ENCODE data around the gene CDC42BPB.
"Not testable (repeated sequence)": the region's sequence is repeated elsewhere in the genome, so short reads cannot be mapped to it uniquely, and the experiment has no call there.

Gene CDC42BPB

DNA sequence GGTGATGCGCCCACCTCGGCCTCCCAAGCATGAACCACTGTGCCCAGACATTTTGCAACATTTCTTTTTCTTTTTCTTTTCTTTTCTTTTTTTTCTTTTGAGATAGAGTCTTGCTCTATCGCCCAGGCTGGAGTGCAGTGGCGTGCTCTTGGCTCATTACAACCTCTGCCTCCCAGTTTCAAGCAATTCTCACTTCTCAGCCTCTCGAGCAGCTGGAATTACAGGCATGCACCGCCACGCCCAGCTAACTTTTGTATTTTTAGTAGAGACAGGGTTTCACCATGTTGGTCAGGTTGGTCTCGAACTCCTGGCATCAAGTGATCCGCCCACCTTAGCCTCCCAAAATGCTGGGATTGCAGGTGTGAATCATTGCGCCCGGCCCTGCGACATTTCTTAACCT, 7.6 kb upstream of the CDC42BPB start:
- intact Hi-C loops (cut with DNase I), result no loop called here
- no peak for DNase-seq

DNA sequence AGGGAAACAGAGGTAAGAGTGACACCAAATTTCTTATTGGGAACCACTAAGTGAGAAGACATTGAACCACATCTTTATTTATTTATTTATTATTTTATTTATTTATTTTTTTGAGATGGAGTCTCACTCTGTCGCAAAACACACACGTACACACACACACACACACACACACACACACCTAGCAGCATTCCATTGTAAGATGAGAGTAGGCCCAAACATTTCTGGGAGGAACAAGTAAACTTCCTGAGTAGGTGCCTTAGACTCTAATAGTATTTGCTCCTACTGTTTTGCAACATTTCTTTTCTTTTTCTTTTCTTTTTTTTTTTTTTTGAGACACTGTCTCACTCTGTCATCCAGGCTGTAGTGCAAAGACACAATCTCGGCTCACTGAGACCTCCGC, 7.1 kb upstream of the CDC42BPB start:
- intact Hi-C loops (cut with DNase I), result no loop called here

DNA sequence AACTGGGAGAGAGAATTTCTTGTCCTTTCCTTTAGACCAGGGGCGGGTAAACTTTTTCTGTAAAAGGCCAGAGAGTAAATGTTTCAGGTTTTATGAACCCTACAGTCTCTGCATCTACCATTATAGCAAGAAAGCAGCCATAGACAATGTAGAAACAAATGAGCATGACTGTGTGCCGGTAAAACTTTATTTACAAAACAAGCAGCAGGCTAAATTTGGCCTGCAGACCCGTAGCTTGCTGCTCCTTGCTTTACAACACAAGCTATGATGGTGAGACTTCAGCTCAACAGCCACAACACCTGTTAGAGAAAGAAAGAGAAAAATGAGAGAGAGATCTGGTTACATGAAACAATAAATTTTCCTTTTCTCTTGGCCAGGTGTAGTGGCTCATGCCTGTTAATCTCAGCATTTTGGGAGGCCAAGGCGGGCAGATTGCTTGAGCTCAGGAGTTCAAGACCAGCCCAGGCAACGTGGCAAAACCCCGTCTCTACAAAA, 4.2 kb upstream of the CDC42BPB start:
- peak in 1 of 42 donors; percentile 5 for DNase-seq
- intact Hi-C loops (cut with DNase I), result no loop called here

More for the DNA sequence above, 7.1 kb upstream of the CDC42BPB start:
- no peak for DNase-seq

DNA sequence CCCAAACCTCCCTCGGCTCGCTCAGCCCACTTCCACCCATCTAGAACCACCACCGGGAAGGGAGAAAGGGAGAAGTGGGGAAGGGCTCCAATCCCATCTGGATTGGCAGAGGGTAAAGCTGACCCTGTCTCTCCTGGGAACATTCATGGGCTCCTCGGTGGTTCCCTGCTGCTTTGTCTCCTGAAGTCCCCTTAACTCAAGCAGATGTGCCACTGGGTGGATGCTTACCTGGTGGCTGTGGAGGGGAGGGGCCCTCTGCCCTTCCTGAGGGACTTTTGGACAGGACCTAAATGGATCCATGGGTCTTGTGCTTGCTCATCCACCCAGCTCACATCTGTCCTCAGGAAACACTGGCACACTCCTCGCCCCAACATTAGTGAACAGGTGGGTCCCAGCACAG, 2.2 kb upstream of the CDC42BPB start:
- DNase-seq, result peak in 3 of 42 donors; percentile 11 to 29 (median 27)
- intact Hi-C loops (cut with DNase I), result loop anchor here (5.0 to 10.0 kb wide), 2 partner anchors 92 to 285 kb away; partner anchors contain the start of gene TRAF3

DNA sequence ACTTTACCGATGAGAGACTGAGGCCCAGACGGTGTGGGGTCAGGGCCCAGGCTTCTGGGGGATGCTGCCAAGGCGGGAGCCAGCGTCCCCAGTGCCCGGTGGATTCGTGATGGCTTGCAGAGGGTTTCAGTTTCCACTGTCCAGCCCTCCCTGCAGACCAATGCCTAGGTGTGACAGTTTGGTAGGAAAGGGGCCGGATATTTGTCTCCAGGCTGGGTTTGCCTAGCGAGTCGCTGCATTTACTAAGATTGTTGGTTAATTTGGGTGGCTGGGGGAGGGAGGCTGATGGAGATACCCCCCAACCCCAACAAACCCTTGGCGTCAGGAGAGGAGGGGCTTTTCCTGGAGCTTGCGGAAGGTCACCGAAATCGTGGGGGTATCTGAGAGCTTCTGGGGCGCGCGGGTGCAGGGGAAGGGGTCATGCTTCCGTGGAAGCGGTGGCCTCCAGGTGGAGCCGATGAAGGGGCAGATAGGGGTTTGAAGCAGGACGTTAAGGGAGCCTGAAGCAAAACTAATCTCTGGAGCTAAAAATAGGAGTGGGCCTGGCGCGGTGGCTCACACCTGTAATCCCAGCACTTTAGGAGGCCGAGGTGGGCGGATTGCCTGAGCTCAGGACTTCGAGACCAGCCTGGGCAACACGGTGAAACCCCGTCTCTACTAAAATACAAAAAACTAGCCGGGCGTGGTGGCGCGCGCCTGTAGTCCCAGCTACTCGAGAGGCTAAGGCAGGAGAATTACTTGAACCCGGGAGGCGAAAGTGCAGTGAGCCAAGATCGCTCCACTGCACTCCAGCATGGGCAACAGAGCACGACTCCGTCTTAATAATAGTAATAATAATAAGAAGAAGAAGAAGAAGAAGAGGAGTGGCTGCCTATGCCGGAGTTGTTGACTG, 1.1 kb upstream of the CDC42BPB start:
- DNase-seq, result peak in 17 of 42 donors; percentile 13 to 52 (median 33)
- intact Hi-C loops (cut with DNase I), result loop anchor here (5.0 to 10.0 kb wide), 2 partner anchors 91 to 284 kb away; partner anchors contain the start of gene TRAF3

DNA sequence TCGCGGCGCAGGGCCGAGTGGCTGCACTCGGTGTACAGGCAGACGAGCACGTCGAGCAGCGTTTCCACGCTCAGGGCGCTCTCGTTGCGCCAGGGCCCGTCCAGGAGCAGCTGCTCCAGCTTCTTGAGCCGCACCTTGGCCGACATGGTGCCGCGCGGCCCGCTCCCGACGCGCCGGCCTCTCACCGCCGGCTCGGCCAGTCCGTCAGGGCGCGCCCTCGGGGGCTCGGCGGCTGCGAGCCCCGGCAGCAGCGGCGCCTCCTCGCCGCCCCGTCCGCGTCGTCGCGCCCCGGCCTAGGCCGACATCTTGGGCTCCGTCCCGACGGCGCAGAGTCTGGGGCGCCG, 349 bp downstream of the CDC42BPB start:
- DNase-seq, result peak in 14 of 42 donors; percentile 11 to 54 (median 34)
- intact Hi-C loops (cut with DNase I), result loop anchor here (5.0 to 10.0 kb wide), 2 partner anchors 90 to 282 kb away; partner anchors contain the start of gene TRAF3

DNA sequence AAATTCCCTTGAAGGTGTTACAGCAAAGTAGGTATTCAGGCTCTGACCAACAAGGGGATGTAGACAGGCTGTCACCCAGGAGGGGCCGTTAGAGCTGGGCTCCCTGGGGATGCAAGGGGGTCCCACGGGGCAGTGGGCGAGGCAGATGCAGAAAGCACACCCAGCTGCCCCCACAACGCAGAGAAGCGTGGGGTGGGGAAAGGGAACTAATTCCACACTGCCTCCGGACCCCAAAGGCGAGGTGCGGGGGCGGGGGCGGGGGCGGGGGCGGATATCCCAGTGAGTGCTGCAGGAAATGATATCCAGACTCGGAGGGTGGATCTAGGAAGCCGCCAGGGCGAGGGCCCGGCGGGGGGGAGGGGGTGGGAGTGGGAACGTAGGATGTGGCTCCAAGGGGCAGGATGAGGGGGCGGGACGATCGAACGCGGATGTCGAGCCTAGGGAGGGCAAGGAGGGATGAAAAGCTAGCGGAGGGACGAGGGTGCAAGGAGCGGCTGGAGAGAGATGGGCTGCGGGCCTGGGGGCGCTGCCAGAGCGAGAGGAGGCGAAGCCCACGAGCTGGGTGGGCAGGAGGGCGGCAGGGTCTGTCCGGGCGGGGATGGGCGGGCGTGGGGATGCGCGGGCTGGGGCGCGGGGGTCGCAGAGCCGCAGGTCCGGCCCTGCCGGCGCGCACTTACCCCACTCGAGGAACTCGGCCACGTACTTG, 874 bp downstream of the CDC42BPB start:
- intact Hi-C loops (cut with DNase I), result loop anchor here (5.0 to 10.0 kb wide), 2 partner anchors 89 to 282 kb away; partner anchors contain the start of gene TRAF3
- peak in 11 of 42 donors; percentile 12 to 58 (median 30) for DNase-seq

DNA sequence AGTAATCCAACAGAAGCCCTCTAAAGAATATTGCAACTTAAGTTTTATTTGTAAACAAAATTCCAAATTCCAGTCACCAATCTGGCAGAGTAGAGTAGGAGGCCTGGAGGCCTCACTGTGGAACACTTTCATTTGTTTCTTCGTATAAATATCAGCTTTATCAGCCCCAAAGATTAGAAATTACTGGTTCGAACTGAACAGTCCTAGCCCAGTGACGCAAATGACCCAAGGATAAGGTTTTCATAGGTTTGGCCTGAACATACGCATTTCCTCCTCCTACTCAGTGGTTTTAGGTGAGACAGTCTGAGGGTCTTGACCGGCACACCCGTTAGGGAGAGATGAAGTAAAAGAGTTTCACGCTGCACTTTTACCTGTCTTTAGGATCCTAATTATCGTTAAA, 1.7 kb downstream of the CDC42BPB start:
- peak in 3 of 42 donors; percentile 2 to 21 (median 3) for DNase-seq
- intact Hi-C loops (cut with DNase I), result loop anchor here (5.0 to 10.0 kb wide), 2 partner anchors 88 to 281 kb away; partner anchors contain the start of gene TRAF3

DNA sequence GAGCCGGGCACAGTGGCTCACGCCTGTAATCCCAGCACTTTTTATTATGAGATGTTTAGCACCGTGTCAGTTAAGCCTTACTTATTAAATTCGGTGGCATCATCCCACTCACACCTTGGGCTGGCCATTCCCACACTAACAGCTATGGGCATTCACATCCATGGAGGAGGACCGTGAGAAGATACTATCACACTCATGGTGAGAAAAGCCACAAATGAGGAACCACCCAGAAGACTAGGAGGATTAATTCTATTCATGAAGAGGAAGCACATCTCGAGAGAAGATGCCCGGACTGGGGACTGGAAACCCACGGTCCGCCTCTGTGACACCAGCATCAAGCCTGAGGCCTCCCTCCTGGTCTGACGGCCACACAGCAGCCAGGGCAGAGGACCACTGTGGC, 4.9 kb downstream of the CDC42BPB start:
- peak in 3 of 42 donors; percentile 6 to 38 (median 15) for DNase-seq
- intact Hi-C loops (cut with DNase I), result loop anchor here (10.0 kb wide), 1 partner anchor 278 kb away; the partner anchor contains the start of gene TRAF3

DNA sequence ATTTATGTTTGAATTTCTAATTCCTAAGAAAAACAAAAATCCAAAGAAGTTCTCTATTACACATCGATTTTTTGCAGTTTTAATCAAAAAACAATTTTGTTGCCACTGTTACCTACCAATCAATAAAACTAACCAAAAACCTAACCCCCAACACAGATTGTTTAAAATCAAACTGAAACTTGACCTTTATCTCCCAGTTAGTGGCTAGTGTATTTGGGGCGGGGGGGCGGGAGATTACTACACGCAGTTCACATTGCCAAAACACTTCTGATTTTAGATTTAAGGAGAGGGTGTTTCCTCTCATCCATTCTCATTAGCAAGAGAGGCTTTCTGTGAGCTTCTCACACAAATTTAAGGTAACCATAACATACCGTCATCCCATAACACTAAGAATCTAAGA, 6.4 kb downstream of the CDC42BPB start:
- intact Hi-C loops (cut with DNase I), result loop anchor here (10.0 kb wide), 1 partner anchor 276 kb away; the partner anchor contains the start of gene TRAF3
- DNase-seq, result no peak

DNA sequence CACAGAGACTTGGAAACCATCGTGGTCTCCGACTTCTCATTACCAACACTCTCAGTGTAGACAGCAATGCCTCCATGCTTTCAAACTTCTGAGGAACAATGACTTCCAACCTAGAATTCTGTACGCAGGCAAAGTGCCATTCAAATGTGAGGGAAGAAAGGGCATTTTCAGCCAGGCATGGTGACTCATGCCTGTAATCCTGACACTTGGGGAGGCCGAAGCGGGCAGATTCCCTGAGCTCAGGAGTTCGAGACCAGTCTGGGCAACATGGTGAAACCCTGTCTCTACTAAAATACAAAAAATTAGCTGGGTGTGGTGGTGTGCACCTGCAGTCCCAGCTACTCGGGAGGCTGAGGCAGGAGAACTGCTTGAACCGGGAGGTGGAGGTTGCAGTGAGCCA, 9.9 kb downstream of the CDC42BPB start:
- intact Hi-C loops (cut with DNase I), result not testable (repeated sequence)
- DNase-seq, result peak in 2 of 42 donors; percentile 10 to 23

DNA sequence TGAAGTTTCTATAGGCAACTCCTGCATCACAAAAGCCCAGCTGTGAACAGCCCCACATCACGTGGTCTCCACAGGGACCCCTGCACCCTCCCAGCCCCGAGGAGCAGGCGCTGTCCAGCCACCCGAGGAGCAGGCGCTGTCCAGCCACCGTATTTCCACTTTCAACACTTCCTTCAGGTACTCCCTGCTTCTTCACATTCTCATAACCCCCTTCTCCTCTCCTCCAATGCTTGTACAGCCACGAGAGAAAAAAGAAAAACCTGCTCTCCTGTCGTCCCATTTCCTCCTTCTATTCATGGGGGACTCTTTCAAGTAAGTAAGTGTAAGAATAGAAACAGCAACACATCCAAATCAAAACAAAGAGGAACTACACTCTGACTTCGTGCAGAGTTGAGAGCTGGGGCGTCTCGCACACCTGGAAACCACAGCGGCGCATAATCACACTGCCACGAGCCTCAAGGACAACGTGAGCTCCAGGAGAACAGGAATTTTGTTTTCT, 11.9 kb downstream of the CDC42BPB start:
- peak in 1 of 42 donors; percentile 42 for DNase-seq
- intact Hi-C loops (cut with DNase I), result no loop called here

DNA sequence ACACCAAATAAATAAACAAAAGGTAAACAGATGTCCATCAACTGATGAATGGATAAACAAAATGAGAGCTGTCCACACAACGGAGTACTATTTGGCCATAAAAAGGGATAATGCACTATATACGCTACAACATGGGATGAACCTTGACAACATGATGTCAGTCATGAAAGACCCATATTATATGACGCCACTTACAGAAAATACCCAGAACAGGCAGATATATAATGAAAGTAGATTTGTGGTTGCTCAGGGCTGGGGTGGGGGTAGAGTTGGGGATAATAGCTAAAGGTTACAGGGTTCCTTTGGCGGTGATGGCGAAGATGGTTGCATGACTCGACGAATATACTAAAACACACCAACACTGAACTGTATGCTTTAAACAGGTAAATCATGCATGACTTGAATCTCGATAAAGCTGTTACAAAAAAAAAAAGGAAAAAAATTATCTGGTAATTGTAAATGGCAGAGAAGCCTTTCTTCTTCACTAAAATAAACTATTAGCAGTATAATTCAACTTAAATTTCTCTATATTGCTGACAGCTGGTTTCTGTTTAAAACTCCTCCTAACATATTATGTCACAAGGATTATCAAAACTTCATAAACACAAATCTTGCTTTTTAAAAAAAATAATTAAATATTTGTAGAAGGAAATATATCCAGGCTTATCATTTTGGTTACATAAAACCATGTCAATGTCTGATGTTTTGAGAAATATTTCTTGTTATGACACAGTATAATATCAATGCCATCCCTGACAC, 13.9 kb downstream of the CDC42BPB start:
- DNase-seq, result no peak
- intact Hi-C loops (cut with DNase I), result no loop called here

DNA sequence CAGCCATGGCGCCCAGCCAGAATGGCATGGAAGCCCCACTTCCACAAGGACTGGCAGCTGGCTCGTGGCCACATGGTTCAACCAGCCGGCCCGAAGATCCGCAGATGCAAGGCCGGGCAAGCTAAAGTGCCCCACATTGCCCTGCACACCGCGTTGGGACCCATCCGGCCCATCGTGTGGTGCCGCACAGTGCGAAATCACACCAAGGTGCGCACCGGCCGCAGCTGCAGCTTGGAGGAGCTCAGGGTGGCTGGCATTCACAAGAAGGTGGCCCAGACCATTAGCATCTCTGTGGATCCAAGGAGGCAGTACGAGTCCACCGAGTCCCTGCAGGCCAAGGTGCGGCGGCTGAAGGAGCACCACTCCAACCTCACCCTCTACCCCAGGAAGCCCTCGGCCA, 15.9 kb downstream of the CDC42BPB start:
- intact Hi-C loops (cut with DNase I), result no loop called here
- DNase-seq, result peak in 1 of 42 donors; percentile 42

DNA sequence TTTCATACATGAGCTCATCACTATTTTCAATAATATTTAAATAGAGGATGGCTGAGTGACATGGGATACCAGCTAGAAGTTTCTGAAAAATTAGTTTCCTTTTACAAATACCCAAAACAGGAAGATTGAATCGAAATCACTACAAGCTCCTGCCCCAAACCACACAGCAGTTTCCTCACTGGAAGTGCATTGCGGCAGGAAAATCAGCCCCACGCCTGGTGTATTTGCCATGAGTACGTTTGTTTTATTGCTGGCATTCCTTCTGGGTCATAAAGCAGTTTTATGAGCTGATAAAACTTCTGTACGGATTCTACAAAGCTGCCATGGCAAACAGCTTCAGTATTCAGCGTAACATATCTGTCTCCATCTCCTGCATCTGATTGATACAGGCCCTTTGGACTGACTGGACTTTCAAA, 23.7 kb downstream of the CDC42BPB start:
- DNase-seq, result peak in 1 of 42 donors; percentile 16
- intact Hi-C loops (cut with DNase I), result no loop called here

DNA sequence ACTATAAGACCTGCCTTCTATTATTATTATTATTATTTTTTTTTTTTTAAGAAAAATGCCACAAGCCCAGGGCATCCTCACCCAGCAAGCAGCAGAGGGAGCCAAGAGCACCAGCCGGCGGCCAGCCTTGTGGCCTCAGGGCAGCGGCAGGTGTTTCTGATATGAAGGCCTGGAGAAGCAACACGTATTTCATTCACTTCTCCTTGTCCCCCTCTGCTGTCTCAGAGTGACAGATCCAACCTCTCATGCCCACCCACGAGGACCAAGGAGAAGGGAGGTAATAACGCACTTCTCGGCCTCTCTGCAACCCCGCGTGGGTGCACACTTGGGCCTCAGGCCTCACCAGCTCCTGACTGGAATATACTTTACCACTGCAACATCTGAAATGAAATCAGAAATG, 25.4 kb downstream of the CDC42BPB start:
- DNase-seq, result peak in 2 of 42 donors; percentile 40 to 56
- intact Hi-C loops (cut with DNase I), result no loop called here

DNA sequence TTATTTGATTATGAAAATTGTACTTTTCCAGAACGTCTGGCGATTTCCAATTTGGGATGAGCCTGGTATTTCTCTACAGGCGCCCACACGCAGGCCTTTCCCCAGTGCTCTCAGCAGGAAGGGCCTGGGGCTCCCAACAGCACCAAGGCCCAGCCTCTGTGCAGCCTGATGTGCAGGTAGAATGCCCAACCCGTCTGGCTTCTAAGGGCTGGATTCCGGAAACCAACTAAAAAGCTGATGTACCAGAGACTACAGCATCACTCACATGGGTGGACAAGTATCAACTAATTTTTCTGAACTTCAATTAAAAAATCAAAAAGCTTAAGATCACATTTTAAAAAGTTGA, 25.8 kb downstream of the CDC42BPB start:
- intact Hi-C loops (cut with DNase I), result no loop called here
- peak in 1 of 42 donors; percentile 35 for DNase-seq

DNA sequence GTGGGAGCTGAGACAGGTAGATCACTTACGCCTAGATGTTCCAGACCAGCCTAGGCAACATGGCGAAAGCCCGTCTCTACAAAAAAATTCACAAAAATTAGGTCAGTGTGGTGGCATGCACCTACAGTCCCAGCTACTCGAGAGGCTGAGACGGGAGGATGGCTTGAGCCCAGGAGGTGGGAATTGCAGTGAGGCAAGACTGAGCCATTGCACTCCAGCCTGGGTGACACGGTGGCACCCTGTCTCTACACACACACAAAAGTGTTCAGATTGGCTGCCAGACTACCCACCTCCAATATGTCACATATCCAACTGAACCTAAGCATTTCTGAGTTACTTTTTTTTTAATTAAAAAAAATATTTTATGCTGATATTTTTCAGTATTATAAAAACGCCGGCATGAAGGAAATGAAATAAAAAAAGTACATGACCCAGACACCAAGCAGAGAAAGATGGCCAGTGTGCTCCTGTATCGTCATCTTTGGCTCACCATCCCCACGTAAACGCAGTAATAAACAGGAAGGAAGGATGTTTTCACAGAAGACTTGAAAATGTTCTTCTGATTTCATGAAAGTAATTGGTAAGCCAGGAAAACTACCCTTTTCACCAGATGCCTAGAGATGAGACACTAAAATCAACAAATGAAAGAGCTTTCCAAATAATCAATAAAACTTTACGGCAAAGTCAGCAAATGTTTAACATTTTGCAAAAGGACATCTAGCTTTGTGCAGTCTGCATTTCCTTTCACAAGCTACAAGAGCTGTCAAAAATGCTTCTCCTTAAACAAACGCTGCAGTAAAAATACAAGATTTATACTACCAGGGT, 26.4 kb downstream of the CDC42BPB start:
- peak in 1 of 42 donors; percentile 30 for DNase-seq
- intact Hi-C loops (cut with DNase I), result no loop called here
